Measurements from ENCODE around the gene MTX3.

Gene MTX3, protein sequence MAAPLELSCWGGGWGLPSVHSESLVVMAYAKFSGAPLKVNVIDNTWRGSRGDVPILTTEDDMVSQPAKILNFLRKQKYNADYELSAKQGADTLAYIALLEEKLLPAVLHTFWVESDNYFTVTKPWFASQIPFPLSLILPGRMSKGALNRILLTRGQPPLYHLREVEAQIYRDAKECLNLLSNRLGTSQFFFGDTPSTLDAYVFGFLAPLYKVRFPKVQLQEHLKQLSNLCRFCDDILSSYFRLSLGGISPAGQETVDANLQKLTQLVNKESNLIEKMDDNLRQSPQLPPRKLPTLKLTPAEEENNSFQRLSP

DNA sequence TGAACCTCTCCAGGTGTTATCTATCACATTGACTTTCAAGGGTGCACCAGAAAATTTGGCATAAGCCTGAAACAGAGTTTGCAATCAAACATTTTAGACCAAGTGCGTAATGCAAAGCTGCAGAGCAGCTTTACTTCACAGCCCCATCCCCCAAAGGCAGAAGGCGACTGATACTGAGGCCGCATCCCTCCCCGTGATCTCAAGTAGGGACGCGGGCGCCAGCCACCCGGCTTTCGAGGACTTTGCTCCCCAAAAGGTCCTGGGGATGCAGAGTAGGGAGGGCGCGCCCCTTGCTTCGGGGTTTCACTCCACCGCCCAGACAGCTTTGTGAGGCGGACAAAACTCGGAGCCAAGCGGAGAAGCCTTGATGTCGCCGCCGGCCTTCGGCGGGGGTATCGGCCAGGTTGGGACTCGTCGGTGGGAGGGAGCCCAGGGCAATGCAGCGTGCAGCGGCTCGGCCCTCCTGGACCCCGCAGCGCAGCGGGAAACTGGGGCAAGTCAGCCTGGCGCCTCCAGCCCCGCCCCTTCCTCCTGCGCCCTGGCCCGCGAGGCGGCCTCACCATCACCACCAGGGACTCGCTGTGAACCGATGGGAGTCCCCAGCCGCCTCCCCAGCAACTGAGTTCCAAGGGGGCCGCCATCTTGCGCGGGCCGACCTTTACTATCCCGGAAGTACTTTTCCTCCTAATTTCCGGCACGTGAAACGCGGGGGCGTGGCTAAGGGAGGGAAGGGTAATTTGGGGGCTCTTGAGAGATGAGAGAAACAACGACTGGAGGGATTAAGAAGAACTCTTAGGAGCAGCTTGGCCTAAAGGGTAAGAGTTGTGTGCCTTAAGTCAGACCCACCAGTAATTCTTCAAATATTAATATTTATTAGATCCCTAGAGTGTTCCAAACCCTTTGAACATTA is at the start of gene MTX3:
Gene MTX3, minus strand, starts transcription at position 665 of the 910 bp plus-strand sequence. Its CDS starts 24 bp downstream, at position 641.
- DNase-seq, result peak; percentile 56

DNA sequence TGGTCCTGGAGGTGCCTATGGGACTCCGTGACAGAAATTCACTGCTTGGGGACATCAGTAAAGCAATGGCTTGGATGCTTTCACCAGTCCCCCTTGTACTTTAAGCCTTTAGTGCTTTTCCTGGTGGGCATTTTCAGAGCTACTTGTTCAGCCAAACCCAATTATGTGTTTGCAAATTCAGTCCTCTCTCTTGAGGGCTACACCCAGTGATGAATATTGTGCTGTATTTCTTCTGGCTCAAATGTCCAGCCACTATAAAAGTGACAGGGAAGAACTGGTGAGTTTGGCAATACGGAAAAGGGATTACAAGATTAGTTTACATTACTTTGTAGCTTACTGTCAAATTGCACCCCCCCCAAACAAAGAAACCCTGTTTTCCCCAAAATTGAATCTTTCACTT is 48.6 kb upstream of the MTX3 start:
- no peak for DNase-seq

DNA sequence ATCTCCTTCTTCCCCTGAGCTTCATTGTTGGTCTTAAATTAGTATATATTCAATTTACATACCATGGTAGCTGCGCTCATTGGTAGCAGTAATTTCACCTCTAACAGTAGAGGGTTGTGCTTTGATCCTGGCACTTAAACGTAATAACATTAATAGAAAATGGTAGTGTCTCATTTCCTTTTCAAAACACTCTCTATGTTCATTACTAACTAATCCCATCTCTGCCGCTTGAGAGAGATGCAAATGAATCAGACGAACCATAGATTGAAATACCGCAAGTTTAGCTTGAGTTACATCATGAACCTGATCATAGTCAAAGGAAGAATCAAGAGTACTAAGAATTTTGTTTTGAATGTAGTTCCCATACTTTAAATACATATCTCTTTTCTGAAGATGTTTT is 46.3 kb upstream of the MTX3 start:
- no peak for DNase-seq

DNA sequence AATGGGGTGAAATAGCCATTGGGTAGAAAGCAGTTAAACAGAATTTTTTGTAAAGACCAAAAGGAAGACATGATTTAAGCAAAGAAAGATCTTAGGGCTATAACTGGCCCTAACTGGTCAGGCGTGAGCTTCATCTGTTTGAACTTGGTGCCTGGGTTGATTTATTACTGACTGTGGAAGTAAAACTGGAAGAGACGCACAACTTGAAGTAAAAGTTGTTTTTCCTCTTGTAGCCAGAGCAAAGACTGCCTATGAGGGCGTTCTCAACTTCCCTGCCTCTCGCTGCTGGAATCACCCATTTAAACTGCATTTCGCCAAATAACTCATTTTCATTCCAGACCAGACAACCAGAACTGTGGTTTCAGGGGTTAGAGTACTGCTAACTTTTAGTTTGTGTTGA is 45.6 kb upstream of the MTX3 start:
- no peak for DNase-seq

DNA sequence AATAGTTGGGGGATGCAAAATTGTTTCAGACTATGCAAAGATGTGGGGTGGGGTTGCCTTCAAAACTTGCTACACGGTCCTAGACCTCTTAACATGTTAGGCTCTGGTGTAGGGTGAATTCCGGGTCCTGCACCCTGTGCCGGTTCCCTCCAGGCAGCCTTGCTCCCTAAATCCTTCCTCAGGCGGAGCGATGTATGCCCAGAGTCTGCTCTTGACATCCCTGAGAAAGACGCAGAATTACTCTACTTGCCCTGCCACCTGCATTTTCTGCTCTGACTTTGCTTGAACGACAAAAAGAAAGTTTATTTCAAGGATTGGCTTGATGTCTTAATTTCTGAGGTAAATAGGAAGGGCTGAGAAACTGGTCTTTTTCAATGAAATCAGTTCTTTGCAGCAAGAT is 44.8 kb upstream of the MTX3 start:
- no peak for DNase-seq

DNA sequence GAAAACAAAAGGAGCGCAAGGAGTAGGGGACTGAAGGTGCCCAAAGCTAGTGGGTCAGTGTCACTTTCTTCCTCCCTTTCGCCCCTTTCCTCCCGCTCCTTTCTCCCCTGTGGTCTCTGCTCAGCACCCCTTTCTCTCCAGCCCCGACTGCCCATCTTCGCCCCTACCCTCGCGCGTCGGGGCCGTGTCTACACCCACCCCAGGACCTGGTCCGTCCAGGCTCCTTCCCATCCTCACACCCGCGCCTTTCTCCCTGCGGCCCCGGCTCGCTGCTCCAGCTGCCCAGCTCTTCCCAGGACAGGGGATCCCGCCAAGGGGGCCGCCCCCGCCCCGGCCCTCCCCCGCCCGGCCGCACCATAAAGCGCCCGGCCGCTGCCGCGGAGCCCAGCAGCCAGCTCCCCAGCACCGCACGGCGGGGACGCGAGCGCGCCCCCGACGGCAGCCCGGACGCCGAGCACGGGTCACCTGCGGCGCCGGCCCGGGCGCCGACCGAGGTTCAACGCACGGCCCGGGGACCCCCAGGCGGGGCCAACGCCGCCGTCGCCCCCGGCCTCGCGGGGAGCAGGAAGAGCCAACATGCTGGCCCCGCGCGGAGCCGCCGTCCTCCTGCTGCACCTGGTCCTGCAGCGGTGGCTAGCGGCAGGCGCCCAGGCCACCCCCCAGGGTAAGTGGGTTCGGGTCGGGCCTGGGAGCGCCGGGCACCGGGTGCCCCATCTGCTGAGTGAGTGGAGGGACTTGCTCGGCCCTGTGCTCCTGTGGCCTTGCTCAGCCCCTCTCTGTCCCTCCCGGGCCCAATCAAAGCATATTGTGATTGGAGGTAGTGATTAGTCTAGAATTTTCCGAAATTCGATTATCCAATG is 44.1 kb upstream of the MTX3 start, which contains the start of gene THBS4:
Gene THBS4, plus strand, starts transcription at position 387 of the 860 bp plus-strand sequence. Its CDS starts 190 bp downstream, at position 577.
- no peak for DNase-seq

DNA sequence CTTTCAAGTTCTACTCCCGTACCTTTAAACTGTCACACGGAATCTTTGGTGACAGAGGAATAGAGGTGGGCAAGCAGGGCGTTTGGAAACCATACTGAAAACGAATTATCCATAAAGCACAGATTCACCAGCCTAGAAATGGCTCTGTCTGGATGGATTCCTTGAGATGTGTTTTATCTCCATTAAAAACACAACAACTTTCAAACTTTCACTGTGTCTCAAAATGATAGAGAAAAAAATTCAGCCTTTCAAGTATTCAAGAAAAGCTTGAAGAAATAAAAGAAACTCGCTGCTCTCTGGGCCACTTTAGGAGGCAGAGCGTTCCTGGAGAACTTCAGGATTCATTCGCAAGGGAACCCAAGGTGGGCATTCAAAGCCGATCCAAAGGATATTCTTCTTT is 43.5 kb upstream of the MTX3 start:
- DNase-seq, result no peak

DNA sequence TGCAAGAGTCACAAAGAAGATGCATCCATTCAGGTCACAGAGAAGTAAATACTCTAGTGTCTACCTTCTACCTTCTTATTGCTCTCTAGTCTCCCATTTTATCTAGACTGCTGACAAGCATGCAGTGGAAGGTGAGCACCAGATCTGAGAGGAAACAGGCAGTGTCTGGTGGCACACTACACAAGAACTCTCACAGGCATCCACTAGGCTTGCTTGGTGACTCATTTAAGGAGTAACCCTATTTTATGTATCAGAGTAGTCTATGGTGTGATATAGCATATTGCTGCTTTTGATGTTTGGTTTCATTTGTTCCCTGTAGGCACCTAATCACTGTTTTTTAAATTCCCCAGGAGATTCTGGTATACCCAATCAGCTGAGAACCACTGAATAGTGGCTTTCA is 42.5 kb upstream of the MTX3 start:
- DNase-seq, result no peak

DNA sequence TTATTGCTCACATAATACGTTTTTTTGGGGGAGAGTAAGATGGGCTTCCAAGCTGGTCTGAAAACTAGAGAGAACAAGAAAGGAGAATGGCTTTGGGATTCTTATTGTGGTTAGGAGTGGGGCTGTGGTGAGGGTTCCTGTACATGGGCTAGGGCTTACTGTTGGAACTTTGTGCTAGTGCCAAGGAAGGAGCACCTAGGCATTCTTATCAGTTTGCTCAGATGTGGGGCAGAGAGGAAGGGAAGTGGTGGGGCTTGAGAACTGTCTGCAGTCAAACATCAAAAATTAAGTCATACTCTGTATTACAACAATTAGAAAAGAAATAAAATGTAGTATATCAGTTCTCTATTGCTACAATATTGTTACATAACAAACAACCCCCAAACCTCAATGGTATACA is 40.0 kb upstream of the MTX3 start:
- no peak for DNase-seq

DNA sequence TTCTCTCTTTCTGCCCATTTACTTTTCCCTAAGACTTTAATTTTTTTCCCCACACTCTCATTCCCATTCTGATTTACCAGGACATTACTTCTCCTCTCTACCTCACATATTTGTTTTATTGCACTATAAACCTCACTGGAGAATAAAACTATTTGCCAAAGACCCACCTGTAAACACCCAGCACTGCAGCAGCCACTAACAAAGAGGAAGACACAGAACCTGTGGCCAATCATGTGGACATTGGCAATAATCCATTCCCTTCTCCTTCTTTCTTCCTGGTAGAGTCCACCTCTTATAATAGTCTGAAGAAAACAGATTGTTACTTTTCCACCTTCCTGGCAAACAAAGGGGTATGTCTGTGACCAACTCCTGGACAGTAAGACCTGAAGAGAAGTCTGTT is 35.8 kb upstream of the MTX3 start:
- DNase-seq, result no peak

DNA sequence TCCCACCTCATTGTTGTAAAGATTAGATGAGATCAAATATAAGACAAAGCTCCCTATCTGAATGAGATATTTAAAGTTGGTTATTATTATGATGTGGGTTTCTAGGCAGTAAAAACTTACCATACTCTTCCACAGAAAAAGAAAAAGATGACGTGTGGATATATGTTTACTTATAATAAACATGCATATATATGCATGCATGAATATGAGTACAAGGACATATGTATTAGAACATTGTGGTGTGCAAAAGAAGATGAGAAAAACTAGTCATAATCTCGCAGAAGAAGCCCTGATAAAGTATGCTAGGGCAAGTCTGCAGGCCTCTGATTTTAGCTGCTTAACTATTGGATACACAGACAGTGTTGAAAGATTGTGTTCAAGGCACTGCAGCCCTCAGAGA is 34.0 kb upstream of the MTX3 start:
- DNase-seq, result no peak

DNA sequence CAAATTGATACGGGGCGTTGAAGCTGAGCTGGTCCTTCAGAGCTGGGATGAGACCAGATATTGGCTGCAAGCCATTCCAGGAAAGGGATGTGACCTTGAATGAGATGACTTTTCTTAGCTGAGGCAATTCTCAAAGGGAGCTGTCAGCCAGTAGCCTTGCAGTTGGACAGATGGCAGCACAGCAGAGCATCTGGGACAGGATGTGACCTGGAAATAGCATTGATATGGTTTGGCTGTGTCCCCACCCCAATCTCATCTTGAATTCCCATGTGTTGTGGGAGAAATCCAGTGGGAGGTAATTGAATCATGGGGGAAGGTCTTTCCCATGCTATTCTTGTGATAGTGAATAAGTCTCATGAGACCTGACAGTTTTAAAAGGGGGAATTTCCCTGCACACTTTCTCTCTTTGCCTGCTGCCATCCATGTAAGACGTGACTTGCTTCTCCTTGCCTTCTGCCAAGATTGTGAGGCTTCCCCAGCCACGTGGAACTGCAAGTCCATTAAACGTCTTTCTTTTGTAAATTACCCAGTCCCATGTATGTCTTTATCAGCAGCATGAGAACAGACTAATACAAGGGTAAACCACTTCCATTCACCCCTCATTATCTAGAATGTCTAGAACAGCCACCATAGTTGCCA is 19.8 kb upstream of the MTX3 start:
- no peak for DNase-seq

DNA sequence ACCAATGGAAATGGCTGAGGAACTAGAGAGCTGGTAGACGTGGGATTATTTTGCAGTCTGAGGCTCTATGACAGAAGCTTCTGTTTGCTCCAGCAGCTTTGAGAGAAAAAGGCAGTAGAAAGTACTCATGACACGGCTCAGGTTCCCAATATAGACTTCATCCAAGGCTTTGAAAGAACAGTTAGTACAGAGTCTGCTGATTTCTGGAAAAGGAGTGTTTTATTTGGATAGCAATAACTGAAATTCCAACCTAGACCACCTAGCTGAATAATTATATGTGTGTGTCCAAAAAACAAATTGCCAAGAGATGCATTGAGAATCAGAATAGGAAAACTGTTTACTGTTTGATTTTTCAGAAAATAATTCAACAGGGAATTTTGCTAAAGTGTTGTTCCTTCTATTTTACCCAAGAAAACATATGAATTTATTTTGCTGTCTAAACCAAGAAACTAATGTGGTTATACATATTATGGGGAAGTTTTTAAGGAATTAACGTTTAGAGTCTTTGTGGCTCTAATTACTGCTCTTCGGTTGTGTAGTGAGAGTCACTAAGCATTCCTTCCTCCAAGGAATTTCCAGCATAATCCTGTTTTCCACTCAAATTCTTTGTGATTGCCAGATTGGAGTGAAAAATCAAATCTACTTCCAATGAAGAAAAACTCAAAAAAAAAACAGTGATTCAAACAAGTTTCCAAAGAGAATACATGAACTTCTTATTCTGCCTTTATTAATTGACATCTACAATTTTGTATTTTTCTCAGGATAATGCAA is 18.1 kb upstream of the MTX3 start:
- DNase-seq, result no peak

DNA sequence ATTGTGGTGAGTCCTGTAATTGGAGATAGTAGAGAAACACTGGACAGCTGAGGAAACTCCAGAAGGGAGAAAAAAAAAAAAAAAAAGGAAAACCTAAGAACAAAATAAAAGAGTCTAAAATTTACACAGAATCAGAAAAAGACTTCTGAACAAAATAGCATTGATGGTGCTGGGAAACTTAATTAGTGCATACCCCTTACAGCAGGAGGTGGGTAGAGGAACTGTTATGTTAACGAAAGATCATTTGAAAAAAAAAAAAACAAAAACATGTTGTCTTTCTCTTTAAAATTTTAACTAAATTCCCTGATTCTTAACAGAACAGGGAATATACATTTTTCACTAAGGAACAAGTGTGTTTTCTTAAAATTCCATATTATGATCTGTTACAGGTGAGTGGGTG is 11.6 kb upstream of the MTX3 start:
- DNase-seq, result no peak

DNA sequence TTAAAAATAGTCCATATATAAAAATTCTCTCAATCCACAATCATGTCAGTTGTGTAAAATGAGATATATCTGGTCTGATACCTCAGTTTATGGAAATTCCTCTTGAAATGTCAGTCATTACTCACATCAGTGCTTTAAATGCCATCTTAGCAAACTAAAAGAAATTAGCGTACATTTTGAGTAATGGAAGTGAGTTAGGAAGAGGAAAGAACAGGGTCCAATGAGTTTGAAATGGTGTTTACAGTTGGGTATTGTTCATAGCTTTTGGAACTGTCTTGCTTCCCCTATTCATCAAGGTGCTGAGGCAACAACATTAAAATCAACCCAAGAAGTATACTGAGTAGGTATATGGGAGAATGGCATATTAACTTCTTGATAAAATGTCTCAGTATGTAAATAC is 8.7 kb upstream of the MTX3 start:
- DNase-seq, result no peak

DNA sequence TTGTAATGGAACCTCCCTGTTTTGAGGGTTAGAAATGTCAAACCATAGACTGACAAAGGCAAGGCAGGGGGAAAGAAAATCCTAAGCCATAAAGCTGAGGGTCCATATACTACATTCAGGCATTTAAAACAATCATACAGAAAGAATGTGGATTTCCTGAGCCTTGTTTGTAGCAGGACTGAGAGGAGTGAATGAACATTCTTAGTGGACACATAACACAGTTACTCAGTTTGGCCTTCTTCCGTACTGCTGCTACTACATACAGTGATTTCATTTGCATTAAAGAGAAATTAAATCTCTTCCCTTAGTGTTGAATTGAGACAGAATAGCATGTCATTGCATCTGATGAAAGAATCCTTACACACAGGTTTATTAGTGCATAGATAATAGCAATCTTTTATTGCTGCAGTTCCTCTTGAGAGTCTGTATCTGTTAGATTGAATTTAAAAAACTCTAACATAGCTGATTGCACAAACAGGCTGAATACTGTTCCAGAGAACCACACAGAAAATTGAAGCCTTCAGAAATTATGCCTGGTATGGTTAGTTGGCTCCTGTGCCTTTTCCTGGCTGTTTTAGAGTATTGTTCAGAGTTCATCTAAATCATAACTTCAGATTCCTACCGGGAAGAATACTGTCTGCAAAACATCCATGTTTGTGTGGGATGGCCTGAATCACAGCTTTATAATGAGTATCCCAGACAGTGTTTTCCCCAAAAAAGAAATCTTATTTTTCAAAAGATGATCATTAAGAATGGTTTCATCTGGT is 2.0 kb upstream of the MTX3 start:
- DNase-seq, result no peak

DNA sequence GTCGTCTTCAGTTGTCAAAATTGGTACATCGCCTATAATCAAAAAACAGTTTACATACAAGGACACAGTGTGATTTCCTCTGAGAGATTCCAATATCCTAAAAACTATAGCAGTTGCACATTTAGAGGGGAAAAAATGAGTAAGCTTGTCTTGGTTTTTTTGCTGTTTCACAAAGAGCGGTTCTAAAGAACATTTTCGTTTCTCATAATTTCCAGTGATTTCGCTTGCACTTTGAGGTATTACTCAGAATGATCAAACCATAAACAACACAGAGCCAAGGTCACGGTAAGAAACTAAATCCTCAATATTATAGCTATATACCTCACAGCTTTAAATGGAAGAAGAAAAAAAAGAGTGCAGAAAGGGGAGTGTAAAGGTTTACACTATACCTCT is 861 bp downstream of the MTX3 start:
- no peak for DNase-seq

DNA sequence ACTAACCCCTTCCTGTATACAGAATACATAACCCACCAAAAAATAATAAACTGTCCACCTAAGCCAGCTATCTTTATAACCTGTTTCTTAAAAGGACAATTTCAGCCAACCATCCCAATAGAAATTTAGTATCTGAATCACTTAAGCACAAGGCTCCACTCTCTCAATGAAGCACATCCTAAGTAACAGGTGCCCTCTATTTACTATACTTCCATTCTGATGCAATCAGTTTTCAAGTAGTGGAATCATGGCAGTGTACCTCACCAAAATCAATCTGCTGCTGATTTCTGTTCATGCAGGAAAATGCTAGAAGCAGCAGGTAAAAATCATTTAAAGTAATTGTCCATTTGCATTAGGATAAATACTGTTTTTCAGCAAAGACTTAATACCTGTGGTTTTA is 4.8 kb downstream of the MTX3 start:
- DNase-seq, result no peak

DNA sequence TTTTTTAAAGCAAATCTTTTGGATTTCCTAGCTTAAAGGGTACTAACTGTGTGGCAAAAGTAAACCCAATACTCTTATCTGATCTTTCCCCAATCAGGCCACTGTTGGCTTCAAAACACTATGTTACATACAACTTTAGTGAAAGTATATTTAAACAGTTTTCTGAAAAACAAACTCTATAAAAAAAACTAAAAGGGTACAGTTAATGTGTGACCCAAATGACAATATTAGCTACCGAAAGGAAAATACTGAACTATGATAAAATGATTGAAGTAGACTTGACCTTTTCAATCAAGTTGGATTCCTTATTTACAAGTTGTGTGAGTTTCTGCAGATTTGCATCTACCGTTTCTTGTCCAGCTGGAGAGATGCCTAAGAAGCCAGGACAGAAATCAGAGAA is 5.8 kb downstream of the MTX3 start:
- DNase-seq, result no peak

DNA sequence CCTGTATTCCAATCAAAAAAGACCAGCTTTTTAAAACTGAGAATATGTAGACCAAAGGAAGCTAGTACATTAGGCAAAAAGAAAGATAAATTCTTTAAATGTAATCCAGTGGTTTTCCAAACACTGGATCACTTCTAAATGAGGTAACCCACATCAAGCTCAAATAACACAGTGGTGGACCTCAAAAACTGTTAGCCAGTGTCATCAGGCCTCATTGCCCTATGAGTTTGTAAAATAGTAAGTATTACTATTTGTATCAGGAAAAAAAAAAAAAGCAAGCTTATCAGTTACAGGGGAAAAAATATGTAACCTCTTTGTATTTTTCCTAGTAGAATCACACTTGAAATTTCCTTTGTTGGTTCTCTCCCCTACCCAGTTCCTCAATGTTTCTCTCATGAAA is 6.7 kb downstream of the MTX3 start:
- DNase-seq, result no peak

DNA sequence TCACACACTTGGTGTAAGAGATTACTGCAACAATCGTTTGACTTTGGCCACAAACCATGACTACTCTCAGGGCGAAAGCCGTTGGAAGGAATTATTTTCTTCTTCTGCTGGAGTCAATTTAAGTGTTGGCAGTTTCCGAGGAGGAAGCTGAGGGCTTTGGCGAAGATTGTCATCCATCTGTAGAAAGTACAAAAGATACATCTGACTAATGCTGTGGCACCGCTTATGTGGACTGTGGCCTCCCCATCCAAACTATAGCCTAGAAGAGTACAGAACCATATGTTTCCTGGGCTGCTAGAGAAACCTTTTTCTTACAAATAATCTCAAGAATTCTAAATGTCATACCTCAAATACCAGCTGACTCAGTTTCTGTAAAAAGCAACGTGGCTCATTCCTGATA is 7.4 kb downstream of the MTX3 start:
- no peak for DNase-seq

Data from SHP77 treated with DMSO at 0.1 percent for 48 hours (cell line).